ENCODE measurements around the gene IMP3. TPM values are rescaled to one million over a fixed set of nuclear protein-coding genes. Genes with fewer than 3 reads are reported as not detected.
"Not testable (repeated sequence)": the region's sequence is repeated elsewhere in the genome, so short reads cannot be mapped to it uniquely, and the experiment has no call there.

The IMP3 gene, protein sequence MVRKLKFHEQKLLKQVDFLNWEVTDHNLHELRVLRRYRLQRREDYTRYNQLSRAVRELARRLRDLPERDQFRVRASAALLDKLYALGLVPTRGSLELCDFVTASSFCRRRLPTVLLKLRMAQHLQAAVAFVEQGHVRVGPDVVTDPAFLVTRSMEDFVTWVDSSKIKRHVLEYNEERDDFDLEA
- 10 to 100 TPM; 94.3 to 95.7 TPM for total RNA-seq
- 100 to 1,000 TPM; 199 to 256 (median 238) TPM for polyA plus RNA-seq
- 35.0 to 103 (median 61.4) reads per million in 6 experiments for total RNA-seq

DNA sequence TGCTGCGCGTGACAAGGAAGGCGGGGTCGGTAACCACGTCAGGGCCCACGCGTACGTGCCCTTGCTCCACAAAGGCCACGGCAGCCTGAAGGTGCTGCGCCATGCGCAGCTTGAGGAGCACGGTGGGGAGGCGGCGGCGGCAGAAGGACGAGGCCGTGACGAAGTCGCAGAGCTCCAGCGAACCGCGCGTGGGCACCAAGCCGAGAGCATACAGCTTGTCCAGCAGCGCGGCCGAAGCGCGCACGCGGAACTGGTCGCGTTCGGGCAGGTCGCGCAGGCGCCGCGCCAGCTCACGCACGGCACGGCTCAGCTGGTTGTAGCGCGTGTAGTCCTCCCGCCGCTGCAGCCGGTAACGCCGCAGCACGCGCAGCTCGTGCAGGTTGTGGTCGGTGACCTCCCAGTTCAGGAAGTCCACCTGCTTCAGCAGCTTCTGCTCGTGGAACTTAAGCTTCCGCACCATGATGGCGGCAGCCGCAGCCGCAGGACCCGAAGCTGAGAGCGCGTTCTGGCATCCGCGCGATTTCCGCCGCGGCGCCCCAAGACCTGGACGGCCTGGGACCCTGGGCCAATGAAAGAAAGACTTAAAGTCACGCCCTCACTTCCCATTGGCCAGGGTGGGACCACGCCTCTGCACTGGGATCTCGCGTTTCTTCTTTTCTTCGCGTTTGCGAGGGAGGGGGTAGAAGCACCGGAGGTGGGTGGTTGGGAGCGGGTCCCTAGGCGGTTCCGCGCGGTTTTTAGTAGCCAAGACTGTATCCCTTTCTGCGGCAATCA is at the start of gene IMP3:
TSS of gene IMP3 (minus strand) at position 516 of the 774 bp plus-strand sequence. CDS start at position 460, 56 bp downstream.
- Mint-ChIP-seq H3K4me3 (peak within 1 kb of the TSS; percentile 89 to 96 (median 94)), H3K9me3 (no peaks in the 10 kb centered on the region), H3K36me3 (peaks cover 0 to 27% (median 4%) of the 10 kb centered on the region in 3 donors), H3K27ac (peak within 1 kb of the TSS; percentile 49 to 99 (median 96)), H3K4me1 (peaks cover 19 to 47% (median 45%) of the 10 kb centered on the region in 4 donors), H3K27me3 (no peaks in the 10 kb centered on the region)
- ATAC-seq (peak; percentile 89 to 91), DNase-seq (peak; percentile 84 to 95 (median 92))
- POLR2A ChIA-PET = interaction anchor here (0.7 to 7.2 kb wide), 33 partner anchors 10 to 1325 kb away, joined by 3 to 207 read pairs (median 5); partner anchors contain the start of genes ARID3B, EDC3, FBXO22 and MAN2C1

DNA sequence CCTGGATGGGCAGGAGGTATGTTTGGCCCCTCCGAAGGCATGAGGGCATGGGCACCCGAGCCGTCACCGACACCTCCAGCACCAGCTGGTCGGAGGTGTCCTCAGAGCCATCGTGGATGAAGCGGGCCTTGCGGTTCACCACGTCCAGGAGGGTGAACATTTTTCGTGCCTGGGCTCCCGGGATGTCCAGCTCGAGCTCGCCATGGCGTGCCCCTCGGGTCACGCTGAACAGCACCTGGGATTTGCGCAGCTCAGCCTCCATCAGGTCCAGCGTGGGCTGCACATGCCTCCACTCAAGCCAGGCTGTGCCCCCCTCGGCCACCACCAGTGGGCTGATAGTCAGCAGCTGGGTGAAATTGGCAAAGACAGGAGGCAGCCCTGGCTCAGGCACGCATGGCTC is 49.4 kb upstream of the IMP3 start:
- ATAC-seq, H3K27me3 Mint-ChIP-seq: not testable (repeated sequence)

DNA sequence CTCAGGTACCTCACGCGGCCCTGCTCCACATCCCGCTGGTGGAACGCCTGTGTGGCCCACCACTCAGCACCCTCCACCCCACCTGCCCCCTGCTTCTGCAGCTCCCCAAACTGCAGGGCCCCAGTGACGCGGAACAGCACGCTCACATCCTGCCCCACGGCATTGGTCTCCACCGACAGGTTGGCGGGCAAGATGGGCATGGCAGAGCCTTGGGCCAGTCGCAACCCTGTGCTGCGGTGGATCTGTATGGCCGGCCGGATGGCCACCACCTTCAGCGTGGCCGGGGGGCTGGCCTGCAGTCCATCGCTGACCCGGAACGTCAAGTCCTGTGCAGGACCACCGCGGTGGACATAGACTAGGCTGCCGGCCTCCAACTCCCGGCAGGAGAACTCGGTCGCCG is 48.8 kb upstream of the IMP3 start:
- no peak for ATAC-seq
- Mint-ChIP-seq H3K36me3 (no peaks in the 10 kb centered on the region), H3K27me3 (peaks cover 0 to 8% (median 4%) of the 10 kb centered on the region in 5 donors), H3K9me3 (no peaks in the 10 kb centered on the region), H3K4me3 (no peak overlapping the region), H3K4me1 (peaks cover 1 to 14% (median 5%) of the 10 kb centered on the region in 4 donors), H3K27ac (no peak overlapping the region)
- POLR2A ChIA-PET = no interaction called here
- no peak for DNase-seq

More for the DNA sequence above, 49.4 kb upstream of the IMP3 start:
- H3K4me3 Mint-ChIP-seq, DNase-seq, POLR2A ChIA-PET, H3K36me3 Mint-ChIP-seq, H3K9me3 Mint-ChIP-seq, H3K27ac Mint-ChIP-seq: not testable (repeated sequence)
- H3K4me1 Mint-ChIP-seq = peaks cover 2 to 19% (median 5%) of the 10 kb centered on the region in 4 donors

DNA sequence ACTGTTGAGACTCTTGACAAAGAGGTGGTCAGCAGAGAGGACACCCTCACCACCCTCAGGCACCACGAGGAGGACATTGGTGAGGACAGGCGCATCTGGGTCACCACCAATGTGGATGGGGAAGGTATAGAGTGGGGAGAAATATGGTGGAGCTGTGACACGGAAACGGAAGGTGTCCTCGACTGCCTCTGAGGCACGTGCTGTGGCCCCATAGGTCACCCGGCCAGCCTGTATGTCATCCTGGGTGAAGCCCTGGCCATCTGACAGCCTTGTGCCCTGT is 48.2 kb upstream of the IMP3 start:
- peaks cover 0 to 10% (median 5%) of the 10 kb centered on the region in 4 donors for H3K4me1 Mint-ChIP-seq
- H3K4me3 Mint-ChIP-seq = no peak overlapping the region
- POLR2A ChIA-PET = no interaction called here
- no peak for DNase-seq
- H3K27me3 Mint-ChIP-seq = peaks cover 0 to 8% (median 4%) of the 10 kb centered on the region in 5 donors
- ATAC-seq = no peak
- H3K9me3 Mint-ChIP-seq = no peaks in the 10 kb centered on the region
- H3K36me3 Mint-ChIP-seq = no peaks in the 10 kb centered on the region
- no peak overlapping the region for H3K27ac Mint-ChIP-seq

DNA sequence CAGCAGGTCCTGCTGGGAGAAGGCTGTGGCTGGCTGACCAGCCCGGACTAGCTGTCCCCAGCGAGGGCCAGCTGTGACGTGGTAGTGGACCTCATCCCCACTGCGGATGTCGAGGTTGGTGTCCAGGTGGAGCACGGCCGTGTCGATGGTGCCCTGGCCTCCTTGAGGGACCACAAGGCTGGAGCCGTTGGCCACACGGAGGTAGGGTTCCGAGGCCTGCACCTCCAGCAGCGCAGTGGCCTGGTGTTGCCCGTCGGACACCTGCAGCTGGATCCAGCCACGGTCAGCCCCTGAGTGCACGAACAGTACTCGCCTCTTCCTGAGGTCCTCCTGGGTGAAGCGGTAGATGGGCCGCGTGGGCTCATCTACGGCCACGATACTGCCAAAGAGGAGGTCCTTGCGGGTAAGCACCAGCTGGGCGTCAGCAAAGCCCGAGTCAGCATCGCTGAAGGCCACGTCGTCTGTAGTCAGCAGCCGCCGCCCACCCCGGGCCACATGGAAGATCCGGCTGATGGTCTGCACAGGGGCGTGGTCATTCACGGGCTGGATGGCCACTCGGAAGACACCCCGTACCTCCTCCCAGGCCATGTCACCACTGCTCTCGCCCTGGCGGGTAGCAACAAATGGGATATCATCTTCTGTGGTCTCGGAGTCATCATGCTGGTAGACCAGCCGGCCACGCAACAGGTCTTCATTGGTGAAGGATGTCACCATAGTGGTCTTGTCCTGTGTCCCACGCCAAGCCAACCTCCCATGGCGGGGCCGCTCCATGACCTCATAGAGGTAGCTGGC is 47.7 kb upstream of the IMP3 start:
- Mint-ChIP-seq H3K36me3 (no peaks in the 10 kb centered on the region), H3K9me3 (no peaks in the 10 kb centered on the region), H3K4me1 (peaks cover 0 to 6% (median 4%) of the 10 kb centered on the region in 4 donors), H3K27ac (no peak overlapping the region), H3K27me3 (peaks cover 0 to 7% (median 4%) of the 10 kb centered on the region in 5 donors), H3K4me3 (no peak overlapping the region)
- DNase-seq (no peak), ATAC-seq (no peak)
- POLR2A ChIA-PET = no interaction called here

DNA sequence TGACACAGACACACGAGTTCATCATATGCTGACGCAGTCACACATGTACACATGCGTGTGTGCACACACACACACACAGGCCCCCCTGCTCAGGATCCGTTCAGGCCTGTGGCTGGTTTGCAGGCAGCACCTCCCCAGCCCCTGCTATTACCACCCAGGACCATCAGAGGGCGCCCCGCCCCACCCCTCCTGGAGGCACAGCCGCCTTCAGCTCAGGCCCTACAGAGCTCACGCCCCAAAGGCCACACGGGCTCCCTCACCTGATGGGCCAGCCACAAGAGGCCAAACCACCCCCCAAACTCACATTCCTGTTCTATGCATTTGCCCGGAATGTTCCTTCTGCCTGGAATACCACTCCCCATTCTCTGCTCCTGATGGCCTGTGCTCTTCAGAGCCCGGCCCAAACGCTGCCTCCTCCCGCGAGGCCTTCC is 46.2 kb upstream of the IMP3 start:
- H3K4me1 Mint-ChIP-seq, H3K27me3 Mint-ChIP-seq, H3K36me3 Mint-ChIP-seq, H3K9me3 Mint-ChIP-seq, H3K4me3 Mint-ChIP-seq: not testable (repeated sequence)
- ATAC-seq = peak; percentile 76 to 78
- DNase-seq = peak; percentile 53 to 78 (median 69)
- H3K27ac Mint-ChIP-seq = peak overlapping the region in 2 of 10 donors; percentile 12 to 25
- POLR2A ChIA-PET = interaction anchor here (0.9 kb wide), 1 partner anchor 319 kb away, joined by 4 read pairs; no protein-coding TSS in a partner anchor

DNA sequence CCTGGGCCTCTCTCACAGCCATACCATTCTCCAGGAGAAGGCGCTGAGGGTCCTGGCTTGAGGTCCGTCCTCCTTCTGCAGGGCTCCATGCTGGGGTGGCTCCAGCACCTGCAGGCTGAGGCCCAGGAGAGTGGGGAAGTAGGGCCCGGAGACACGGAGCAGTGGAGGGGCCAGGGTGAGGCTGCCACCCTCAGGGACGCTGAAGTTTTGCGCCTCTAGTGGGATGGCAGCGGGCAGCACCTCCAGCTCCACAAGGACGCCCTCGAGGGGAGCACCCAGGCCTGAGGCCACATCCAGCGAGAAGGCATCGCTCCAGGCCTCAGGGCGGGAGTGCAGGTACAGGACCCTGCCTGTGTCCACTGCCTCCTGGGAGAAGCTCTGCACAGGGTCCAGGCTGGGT is 45.2 kb upstream of the IMP3 start:
- Mint-ChIP-seq H3K27ac (no peak overlapping the region), H3K27me3 (peaks cover 0 to 1% (median 0%) of the 10 kb centered on the region in 5 donors), H3K36me3 (no peaks in the 10 kb centered on the region), H3K4me1 (no peaks in the 10 kb centered on the region), H3K9me3 (no peaks in the 10 kb centered on the region), H3K4me3 (no peak overlapping the region)
- ATAC-seq = no peak
- DNase-seq = no peak
- POLR2A ChIA-PET = interaction anchor here (0.9 kb wide), 1 partner anchor 318 kb away, joined by 4 read pairs; no protein-coding TSS in a partner anchor

DNA sequence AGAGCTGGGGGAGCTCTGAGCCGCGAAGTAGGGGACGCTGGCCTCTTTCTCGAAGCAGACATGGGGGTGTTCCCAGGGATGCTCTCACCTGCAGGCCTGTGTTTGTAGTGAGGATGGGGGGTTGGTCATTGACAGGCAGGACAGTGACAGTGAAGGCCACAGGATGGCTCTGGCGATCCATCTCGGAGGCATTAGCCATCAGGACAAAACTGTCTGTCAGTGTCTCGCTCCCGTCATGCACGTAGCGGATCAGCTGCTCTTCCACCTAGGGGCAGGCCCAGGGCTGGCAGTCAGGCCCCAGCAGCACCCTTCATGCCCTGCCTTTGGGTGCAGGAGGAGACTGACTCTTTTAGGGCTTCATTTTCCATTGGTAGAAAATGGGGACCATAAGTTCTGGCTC is 44.6 kb upstream of the IMP3 start:
- Mint-ChIP-seq H3K4me1 (no peaks in the 10 kb centered on the region), H3K36me3 (no peaks in the 10 kb centered on the region), H3K27me3 (peaks cover 0 to 1% (median 0%) of the 10 kb centered on the region in 5 donors), H3K4me3 (no peak overlapping the region), H3K9me3 (no peaks in the 10 kb centered on the region), H3K27ac (no peak overlapping the region)
- POLR2A ChIA-PET = interaction anchor here (1.5 kb wide), 1 partner anchor 45 kb away, joined by 4 read pairs; the partner anchor contains the start of gene IMP3
- DNase-seq (no peak), ATAC-seq (no peak)

DNA sequence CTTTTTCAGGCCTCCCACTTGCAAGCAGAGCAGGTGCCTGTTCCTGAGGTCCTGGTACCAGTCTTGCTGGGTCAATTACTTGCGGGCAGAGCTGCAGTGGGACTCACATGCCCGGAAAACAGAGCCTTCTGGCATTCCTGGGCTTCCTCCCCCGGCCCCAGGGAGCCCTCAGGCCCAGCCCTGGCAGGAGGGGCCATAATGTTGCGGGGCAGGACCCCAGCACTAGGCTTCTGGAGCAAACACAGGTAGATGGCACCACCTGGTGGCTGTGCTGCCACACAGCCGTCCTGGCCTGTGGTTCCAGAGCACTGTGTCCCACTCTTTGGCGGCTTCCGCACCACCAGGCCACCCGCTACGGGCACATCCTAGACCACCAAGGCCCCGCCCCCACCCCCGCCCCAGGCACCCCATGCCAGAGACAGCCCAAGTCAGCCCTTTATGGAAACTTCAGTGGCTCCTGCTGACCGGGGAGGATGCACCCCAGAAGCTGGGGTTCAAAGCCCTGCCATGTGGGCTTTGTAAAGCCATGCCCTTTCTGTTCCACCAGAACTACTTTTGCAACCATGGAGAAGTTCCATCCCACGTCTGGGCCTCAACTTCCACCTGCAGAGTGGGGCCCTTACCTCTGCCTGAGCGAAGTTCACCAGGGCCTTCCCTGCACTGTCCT is 43.8 kb upstream of the IMP3 start:
- not testable (repeated sequence) for H3K27me3 Mint-ChIP-seq, H3K36me3 Mint-ChIP-seq, H3K4me1 Mint-ChIP-seq, H3K9me3 Mint-ChIP-seq
- POLR2A ChIA-PET = interaction anchor here (1.5 to 2.7 kb wide), 2 partner anchors 44 to 316 kb away, joined by 4 to 13 read pairs; partner anchors contain the start of genes IMP3 and MAN2C1
- Mint-ChIP-seq H3K27ac (peak overlapping the region in 1 of 10 donors; percentile 3), H3K4me3 (peak overlapping the region in 1 of 10 donors; percentile 54)
- ATAC-seq = peak; percentile 88 to 96
- peak; percentile 38 to 80 (median 60) for DNase-seq

DNA sequence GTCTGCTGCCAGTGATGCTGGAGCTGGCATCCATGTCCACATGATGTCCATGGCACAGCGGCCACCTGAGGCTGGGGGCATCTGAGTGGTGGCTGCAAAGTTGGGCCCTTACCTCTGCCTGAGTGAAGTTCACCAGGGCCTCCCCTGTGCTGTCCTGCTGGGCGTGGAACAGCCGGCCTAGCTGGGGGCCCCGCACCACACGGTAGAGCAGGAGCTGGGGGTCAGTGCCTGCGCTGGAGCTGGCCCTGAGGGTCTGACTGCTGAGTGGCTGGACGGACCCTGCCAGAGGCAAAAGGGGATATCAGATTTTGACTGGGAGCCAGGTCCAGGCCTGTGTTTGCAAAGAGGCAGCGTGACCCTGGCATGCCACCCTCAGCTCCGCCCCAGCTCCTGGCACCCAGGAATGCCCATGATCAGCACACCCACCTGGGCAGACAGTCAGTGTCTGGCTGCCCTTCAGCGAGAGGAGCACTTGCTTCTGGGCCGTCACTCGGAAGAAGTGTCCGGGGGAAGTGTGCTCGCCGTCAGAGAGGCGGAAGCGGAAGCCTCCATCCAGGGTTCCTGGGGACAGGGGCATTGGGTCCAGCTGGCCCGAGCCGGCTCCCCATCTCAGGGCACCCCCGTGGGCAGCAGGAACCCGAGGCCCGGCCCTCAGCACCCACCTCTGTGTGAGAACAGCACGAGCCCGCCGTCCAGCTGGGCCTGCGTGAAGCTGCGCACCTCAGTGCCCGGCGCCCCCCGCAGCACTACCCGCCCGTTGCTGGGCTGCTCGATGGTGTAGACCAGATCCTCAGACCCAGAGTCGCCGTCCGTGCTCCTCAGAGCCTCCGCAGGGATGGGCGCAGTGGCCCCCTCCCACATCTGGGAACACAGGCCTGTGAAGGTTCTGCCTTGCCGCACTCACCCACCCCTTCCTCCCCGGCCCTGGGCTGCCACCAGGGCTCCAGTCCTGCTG is 42.4 kb upstream of the IMP3 start:
- Mint-ChIP-seq H3K9me3 (no peaks in the 10 kb centered on the region), H3K4me3 (no peak overlapping the region), H3K36me3 (no peaks in the 10 kb centered on the region), H3K27me3 (no peaks in the 10 kb centered on the region), H3K4me1 (no peaks in the 10 kb centered on the region), H3K27ac (no peak overlapping the region)
- ATAC-seq (no peak), DNase-seq (no peak)
- POLR2A ChIA-PET = interaction anchor here (2.7 kb wide), 1 partner anchor 314 kb away, joined by 13 read pairs; the partner anchor contains the start of gene MAN2C1

DNA sequence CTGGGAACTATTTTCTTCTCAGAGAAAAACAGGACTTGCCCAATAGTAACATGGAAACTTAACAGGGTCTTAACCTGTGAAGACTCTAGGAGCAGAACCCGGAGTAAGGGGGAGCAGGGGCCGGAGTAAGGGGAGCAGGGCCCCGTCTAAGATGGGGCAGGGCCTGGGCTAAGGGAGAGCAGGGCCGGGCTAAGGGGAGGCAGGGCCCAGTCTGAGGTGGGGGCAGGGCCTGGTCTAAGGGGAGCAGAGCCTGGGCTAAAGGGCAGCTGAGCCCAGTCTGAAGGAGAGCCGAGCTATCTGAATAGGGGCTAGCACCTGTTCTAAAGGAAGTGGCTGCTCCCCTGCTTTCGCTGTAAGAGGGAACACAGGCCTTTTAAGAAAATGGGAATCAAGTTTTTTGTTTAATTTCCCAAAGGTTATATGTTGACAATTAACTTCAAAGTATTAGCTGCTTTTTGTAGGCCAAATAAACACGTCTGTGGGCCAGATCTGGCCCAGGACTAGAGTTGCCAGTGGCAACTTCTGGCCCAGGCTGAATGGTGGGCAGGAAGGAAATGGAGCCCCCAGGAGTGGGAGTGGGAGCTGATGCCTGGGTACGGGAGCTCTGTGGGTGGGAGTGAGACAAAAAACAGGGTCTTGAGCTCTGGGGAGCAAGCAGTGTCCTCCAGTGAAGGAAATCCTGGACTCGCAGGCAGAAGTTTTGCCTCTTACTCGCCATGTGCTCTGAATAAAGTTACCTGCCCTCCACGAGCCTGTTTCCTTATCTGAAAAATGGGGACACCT is 40.2 kb upstream of the IMP3 start:
- H3K36me3 Mint-ChIP-seq = no peaks in the 10 kb centered on the region
- POLR2A ChIA-PET = interaction anchor here (0.6 kb wide), 1 partner anchor 56 kb away, joined by 4 read pairs; no protein-coding TSS in a partner anchor
- no peaks in the 10 kb centered on the region for H3K4me1 Mint-ChIP-seq
- H3K27me3 Mint-ChIP-seq = no peaks in the 10 kb centered on the region
- DNase-seq = no peak
- ATAC-seq = no peak
- peak overlapping the region in 1 of 10 donors; percentile 79 for H3K27ac Mint-ChIP-seq
- no peaks in the 10 kb centered on the region for H3K9me3 Mint-ChIP-seq
- no peak overlapping the region for H3K4me3 Mint-ChIP-seq

Measured in naive thymus-derived CD8-positive, alpha-beta T cell (primary cell).